ENCODE results near the gene ZBTB46.
"Not testable (repeated sequence)": the region's sequence is repeated elsewhere in the genome, so short reads cannot be mapped to it uniquely, and the experiment has no call there.

Gene ZBTB46

DNA sequence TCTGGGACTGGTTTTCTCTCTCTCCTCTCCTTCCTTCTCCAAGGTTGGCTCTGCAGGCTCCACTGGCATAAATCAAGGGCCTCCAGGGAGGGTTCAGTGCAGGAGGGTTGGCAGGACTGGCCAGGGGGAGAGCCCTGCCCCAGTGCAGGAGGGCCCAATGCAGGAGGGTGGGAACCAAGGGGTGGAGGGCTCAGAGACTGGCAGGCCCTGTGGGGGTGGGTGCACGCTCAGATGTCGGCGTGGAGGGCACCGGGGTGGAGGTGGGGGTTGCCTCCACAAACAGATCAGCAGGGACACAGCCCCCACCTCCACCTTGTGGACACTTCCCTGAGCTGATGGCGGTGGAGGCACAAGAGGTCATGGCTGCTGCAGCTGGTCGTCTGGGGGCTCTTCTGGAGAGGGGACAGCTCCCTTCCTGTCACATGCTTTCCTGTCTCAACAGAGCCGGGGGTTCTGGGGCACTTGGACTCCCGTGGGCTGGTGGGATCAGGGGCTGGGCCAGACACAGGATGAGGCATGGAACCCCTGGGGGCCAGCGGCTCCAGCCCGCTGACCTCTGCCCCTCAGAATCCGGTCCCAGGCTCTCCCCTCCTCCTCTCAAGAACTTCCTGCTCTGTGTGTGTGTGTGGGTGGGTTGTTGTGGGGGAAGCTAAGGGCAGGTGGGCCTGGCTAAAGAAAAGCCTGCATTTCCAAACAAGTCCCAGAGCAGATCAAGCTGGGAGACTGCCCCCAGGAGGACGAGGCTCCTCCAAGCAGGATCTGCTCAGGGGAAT, 27.5 kb upstream of the ZBTB46 start:
- DNase-seq (ENCODE audit: low read depth in 2 of 2), result no peak

GRCh38 chr20:63857764-63858392, 26.8 kb upstream of the ZBTB46 start:
- no peak for DNase-seq (ENCODE audit: low read depth in 2 of 2)

- no peak for DNase-seq (ENCODE audit: low read depth in 2 of 2)
Observed at GRCh38 chr20:63856098-63856511, 25.0 kb upstream of the ZBTB46 start.

DNA sequence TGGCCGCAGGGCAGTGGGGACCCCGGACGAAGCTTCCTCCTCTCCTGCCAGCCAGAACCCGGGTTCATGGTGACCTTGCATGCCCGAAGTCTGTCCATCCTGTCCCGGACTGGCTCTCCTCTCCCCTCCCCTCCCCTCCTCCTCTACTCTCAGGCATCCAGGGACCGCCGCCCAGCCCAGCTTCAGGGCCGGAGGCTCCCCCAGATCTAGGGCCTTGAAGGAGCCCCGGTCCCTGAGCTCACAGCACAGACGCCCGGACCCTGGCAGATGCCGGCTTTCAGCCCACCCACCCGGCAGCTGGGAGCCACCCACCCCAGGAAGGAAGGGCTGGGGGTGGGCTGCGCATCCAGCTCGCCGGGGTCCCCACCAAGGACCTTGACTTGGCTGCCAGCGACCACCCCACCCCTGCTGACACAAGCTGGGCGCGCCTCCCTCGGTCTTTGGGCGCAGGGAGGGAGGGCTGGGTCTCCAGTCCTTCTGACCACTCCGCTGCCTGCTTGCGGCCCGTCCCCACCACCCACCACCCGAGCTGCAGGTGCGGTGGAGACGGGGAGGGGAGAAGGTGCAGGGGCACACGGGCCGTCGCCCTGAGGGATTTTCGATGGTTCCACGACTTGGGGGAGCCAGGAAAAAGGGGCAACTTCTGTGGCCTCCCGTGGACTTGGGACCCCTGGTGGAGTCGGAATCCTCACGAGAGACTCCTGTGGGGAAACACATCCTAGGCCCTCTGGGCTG, 24.5 kb upstream of the ZBTB46 start:
- no peak for DNase-seq (ENCODE audit: low read depth in 2 of 2)

GRCh38 chr20:63854766-63855362, 23.8 kb upstream of the ZBTB46 start:
- DNase-seq (ENCODE audit: low read depth in 2 of 2), result no peak

DNA sequence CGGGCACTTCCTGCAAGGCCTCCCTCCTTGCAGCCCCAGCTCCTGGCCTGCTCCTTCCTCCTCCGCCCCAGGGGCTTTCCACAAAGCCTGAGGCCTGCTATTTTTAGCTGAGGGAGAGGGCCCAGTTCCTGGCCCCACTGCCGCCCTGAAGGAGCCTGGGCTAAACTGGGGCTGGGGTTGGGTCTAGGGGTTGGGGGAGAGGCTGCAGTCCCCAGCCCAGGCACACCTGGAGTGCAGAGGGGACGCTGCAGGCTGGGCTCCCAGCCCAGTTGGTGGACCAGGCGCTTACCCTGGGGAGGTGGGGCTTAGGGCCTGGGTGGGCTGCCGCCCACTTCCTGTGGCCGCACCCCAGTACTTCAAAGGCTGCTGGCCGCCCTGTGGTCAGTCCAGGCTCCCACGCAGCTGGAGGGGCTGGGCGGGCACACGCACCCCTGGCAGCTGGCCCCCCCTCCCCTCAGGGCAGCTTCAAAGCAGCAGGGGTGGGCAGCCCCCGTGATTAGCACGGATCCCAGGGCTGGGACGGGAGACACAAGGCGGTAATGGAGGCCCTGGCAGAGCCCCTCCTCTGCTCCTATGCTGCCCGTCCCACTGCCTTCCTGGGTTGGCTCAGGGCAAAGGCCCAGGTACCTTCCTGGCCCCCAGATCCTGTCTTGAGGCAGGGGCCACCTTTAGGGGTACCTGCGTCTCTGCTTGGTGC, 23.2 kb upstream of the ZBTB46 start:
- no peak for DNase-seq (ENCODE audit: low read depth in 2 of 2)

DNA sequence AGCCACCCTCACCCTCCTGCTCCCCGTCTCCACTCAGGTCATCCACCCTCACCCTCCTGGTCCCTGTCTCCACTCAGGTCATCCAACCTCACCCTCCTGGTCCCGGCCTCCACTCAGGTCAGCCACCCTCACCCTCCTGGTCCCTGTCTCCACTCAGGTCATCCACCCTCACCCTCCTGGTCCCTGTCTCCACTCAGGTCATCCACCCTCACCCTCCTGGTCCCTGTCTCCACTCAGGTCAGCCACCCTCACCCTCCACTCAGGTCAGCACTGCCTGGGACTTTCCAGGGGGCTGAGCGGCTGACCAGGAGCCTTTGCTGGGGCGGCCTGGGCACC, 22.6 kb upstream of the ZBTB46 start:
- DNase-seq (ENCODE audit: low read depth in 2 of 2), result not testable (repeated sequence)

DNA sequence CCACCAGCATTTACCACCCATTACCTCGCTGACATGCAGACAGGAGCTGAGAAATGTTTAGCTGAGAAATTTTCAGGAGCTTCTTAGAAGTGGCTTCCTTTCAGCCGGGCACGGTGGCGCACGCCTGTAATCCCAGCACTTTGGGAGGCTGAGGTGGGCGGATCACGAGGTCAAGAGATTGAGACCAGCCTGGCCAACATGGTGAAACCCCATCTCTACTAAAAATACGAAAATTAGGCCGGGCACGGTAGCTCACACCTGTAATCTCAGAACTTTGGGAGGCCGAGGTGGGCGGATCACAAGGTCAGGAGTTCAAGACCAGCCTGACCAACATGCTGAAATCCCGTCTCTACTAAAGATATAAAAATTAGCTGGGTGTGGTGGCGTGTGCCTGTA, 20.5 kb upstream of the ZBTB46 start:
- DNase-seq (ENCODE audit: low read depth in 2 of 2), result not testable (repeated sequence)

DNA sequence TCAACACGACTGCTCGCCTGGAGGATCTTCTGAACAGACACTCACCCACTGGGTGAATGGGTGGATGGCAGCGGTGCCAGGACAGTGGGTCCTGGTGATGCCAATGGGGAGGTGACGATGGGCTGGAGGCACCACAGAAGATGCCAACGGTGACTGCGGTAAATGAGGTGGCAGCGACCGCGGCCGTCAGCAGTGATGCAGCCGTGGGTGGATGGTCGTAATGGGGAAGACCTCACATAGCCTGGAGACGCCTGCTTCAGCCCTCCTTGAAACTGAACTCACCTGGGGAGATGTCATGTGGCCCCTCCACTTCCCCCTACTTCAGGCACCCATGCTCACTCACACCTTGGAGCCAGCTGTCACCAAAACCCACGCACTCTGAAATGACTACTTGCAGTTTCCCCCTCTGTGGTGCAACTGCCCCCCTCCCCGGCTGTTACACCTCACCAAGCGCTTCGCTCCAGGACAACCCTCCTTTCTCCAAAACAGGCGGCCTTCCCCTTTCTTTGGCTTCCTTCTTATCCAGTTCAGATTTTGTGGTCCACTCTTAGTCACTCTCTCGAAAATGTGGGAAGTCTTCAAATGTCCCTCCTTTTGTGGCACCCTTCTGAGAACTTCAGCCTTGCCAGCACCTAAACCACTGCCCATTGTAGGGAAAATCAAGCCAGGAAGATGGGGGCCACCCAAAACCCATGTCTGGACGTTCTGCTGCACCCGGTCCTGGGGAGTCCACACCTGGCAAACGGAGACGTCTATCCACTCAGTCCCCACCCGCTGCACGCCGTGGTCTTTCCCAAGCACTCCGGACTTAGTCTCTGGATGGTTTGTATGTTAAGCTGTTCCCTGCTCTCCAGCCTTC, 19.9 kb upstream of the ZBTB46 start:
- DNase-seq (ENCODE audit: low read depth in 2 of 2), result no peak

DNA sequence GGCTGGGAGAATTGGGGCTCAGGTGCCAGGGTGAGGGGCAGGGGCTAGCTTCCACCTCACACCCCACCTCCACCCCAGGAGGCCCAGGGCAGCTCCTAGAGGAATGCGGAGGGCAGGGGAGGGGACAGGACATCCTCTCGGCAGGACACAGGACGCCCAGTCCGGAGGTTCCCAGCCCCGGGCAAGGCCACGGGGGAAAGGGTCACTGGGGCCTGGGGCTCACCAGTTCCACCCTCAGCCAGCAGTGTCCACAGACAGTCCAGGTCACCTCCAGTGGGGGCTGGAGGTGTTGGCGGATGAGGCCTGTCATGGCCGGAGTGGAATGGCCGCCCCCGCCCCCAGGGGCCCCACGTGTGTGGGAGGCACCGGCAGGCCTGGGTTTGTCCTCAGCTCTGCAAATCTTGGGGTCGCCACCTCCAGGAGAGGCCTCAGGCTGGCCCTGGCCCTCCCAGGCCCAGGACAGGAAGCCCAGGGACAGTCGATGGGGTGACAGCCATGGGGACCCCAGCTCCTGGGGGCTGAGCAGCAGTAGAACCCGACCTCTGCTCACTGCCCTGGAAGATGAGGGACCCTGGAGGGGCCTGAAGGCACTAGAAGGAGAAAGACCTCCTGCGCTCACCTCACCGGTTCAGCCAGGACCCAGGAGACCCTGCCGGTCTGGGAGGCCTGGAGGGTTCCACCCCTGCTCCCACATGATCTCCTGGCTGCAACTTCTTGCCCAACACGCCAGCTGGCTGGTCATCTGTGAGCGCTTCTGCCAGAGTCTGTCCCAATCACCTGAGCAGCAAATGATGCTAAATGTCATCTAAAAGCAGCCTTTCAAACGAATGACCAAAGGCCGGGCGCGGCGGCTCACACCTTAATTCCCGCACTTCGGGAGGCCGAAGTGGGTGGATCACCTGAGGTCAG, 17.2 kb upstream of the ZBTB46 start:
- DNase-seq (ENCODE audit: low read depth in 2 of 2), result no peak

DNA sequence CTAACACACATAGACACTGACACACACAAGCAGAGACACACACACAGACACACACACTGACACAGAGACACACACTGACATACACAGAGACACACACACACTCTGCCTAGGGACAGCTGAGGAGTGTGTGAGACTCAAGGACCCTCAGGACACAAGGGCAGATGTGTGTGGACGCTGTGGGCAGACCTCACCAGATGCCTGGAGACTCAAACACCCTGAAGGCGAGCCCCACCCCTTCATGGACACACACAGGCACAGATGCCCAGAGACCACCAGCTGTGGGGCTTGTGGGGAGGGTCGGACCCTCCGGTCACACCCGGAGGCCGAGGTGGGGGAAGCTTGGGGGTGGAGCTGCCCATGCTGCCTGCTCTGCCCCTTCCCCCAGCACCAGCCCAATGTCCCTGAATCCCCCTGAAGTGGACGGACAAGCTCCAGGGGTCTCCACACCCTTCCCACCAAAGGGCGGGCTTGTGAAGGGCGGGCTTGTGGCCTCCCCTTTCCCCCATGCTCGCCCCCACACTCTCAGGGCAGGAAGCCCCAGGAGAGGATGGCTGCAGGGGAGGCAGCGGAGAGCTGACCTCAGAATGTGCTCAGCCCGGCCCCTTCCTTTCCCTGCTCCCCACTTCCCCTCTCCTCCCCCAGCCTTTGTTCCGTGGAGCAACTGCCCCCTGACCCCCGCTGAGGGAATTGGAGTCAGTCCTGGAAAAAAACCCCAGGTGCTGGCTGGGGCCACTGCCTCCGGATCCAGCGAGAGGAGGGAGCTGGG, 16.4 kb upstream of the ZBTB46 start:
- DNase-seq (ENCODE audit: low read depth in 2 of 2), result no peak

- DNase-seq (ENCODE audit: low read depth in 2 of 2), result no peak
Observed at GRCh38 chr20:63846888-63847236, 15.8 kb upstream of the ZBTB46 start.

DNA sequence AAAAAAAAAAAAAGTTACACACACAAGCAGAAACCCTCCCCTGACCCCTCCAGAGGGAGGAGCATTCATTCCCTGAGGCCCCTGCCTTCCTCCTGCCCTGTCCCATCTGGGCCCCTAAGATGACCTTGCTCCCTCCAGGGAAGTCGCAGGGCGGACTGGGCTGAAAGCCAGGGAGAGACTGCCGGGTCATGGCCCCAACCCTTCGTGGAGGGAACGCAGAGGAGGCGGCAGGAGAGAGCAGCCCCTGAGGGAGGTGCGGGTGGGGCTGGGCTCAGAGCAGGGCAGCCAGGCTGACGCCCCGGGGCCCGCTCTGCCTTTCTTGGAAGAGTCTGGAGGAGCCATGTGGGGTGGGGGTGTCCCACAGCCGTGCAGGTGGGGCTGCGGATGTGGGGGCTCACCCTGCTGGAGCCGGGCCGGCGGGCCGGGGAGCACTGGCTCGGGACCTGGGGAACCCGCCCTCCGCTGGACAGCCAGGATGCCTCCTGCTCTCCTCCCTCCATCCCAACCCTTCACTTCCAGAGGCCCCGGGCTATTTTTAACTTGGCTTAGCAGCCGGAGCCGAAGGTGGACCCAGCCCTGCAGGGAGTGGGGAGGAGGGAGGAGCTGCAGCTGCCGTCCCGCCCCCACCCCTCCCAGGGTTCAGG, 15.2 kb upstream of the ZBTB46 start:
- no peak for DNase-seq (ENCODE audit: low read depth in 2 of 2)

- DNase-seq (ENCODE audit: low read depth in 2 of 2), result no peak
Observed at GRCh38 chr20:63844511-63844991, 13.5 kb upstream of the ZBTB46 start.

DNA sequence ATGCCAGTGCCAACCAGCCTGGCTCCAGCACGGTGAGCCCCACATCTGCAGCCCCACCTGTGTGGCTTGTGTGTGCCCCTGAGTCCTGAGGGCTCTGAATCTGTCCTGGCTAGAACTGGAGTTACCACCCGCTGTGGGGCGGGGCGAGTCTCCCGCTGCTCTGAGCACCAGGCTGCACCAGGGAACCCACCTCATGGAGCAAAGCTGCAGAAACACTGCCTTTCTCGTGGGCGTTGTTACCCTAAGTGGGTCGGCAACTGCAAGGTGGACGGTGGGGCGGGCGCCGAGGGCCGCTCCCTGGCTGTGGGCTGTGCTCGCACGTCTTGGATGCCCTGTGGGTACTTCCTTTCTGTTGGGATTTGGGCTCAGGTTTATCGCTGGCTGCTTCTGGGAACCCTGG, 12.7 kb upstream of the ZBTB46 start:
- DNase-seq (ENCODE audit: low read depth in 2 of 2), result no peak

DNA sequence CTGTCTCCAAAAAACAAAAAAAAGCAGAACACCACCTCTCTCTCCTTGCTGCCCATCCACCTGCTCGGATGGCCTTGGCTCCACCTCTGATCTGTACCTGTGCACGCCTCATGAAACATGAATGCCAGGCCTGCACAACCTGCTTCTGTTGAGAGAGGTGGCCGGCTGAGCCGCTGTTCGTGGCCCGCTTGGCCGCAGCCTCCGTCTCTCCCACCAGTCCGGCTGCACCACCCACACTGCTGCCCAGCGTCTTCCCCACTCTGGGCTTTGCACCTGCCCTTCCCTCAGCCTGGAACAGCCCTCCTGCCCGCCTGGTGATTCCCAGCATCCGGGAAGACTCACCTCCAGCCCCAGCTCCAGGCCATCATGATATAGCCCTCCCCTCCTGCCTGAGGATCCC, 12.2 kb upstream of the ZBTB46 start:
- no peak for DNase-seq (ENCODE audit: low read depth in 2 of 2)

GRCh38 chr20:63842258-63842657, 11.2 kb upstream of the ZBTB46 start:
- no peak for DNase-seq (ENCODE audit: low read depth in 2 of 2)

GRCh38 chr20:63840405-63840828, 9.4 kb upstream of the ZBTB46 start:
- no peak for DNase-seq (ENCODE audit: low read depth in 2 of 2)

- DNase-seq (ENCODE audit: low read depth in 2 of 2), result no peak
Observed at GRCh38 chr20:63839620-63840019, 8.6 kb upstream of the ZBTB46 start.
